ENCODE measurements around the gene AQP2.

The AQP2 gene

DNA sequence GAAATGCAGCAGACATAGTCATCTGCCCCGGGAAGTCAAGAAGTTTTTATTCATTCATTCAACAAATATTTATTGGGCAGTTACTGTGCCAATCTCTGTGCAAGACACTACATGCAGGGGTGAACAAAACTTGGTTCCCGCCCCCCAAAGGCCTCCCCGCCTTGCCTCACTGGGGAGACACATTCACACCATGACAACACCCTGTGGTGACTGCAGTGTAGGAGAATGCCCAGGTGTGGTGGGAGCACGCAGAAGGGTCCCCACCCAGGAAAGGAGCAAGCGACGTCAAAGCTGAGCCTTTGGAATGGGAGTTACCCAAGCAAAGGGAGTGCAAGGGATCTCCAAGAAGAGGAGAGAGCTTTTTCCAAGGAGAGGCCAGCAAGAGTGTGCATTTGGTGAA, 20.6 kb downstream of the AQP2 start:
- no peak overlapping the region for H3K4me3 ChIP-seq (ENCODE audit: low read length)
- TF ChIP-seq, protein P1, sequence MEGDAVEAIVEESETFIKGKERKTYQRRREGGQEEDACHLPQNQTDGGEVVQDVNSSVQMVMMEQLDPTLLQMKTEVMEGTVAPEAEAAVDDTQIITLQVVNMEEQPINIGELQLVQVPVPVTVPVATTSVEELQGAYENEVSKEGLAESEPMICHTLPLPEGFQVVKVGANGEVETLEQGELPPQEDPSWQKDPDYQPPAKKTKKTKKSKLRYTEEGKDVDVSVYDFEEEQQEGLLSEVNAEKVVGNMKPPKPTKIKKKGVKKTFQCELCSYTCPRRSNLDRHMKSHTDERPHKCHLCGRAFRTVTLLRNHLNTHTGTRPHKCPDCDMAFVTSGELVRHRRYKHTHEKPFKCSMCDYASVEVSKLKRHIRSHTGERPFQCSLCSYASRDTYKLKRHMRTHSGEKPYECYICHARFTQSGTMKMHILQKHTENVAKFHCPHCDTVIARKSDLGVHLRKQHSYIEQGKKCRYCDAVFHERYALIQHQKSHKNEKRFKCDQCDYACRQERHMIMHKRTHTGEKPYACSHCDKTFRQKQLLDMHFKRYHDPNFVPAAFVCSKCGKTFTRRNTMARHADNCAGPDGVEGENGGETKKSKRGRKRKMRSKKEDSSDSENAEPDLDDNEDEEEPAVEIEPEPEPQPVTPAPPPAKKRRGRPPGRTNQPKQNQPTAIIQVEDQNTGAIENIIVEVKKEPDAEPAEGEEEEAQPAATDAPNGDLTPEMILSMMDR (conservative IDR thresholded peaks at IDR 0.05; ENCODE audit: low read length) = no peak
- no peak for DNase-seq (ENCODE audit: low read depth)

DNA sequence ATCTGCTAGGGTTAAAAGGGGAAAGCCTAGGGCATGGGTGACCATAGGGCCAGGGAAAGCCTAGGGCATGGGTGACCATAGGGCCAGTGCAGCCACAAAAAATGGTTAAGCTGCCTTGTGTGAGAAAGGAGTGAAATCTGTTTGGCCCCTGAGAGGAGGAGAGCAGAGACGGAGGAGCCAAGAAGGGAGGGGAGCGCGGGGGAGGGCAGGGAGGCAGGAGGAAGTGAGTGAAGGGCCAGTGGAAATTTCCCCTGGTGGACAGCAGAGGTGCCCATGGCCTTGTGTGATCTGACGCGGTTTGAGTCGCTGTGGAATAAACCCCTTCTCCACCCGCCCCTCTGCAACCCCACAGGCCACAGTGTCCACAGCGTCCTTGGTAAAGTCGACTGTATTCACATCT, 21.6 kb downstream of the AQP2 start:
- TF ChIP-seq, protein P1 (conservative IDR thresholded peaks at IDR 0.05; ENCODE audit: low read length) = no peak
- no peak overlapping the region for H3K4me3 ChIP-seq (ENCODE audit: low read length)
- no peak for DNase-seq (ENCODE audit: low read depth)

DNA sequence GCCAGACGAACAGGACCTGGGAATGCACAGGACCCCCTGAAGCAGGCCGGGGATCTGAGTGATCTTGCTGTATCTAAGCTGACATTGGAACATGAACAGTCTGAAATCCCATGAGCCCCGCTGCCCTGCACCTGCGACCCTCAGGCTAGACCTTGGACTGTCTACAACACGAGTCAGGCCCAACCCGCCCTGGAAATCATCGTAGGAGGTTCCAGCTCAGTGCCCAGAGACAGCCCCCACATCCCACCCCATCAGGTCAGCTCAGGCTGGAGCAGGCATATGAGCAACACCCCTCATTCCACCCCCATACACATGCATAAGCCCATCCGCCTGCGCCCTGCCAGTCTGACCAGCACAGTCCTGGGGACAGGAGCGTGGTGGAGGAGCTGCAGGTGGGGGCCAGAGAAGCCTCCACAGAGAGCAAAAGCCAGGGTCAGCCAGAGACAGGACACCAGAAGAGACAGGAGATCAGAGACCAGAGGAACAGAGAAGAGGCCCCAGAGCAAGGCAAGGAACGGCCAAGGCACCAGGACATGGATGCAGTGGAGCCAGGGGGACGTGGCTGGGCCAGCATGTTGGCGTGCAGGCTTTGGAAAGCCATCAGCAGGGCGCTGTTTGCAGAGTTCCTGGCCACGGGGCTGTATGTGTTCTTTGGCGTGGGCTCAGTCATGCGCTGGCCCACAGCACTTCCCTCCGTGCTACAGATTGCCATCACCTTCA, 22.3 kb downstream of the AQP2 start, which contains the start of gene AQP6:
Gene AQP6 (plus strand): TSS at position 307 of the 720 bp plus-strand sequence. CDS start 227 bp downstream, at position 534.
- TF ChIP-seq, protein P1 (conservative IDR thresholded peaks at IDR 0.05; ENCODE audit: low read length) = no peak
- no peak within 1 kb of the TSS for H3K4me3 ChIP-seq (ENCODE audit: low read length)
- no peak for DNase-seq (ENCODE audit: low read depth)

DNA sequence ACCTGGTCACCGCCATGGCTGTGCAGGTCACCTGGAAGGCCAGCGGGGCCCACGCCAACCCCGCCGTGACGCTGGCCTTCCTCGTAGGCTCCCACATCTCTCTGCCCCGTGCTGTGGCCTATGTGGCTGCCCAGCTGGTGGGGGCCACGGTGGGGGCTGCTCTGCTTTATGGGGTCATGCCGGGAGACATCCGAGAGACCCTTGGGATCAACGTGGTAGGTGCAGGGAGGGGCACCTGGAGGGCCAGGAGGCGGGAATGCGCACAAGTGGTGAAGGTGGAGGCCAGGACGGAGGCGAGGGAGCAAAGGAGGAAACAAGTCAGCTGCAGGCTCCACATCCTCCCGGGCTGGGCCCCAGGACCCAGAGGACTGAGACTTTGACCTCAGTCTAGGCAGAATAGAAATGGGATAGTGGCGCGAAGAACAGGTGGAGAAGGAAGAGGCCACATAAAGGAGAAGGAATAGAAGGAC, 22.9 kb downstream of the AQP2 start:
- H3K4me3 ChIP-seq (ENCODE audit: low read length) = no peak overlapping the region
- no peak for DNase-seq (ENCODE audit: low read depth)
- TF ChIP-seq, protein P1 (conservative IDR thresholded peaks at IDR 0.05; ENCODE audit: low read length) = no peak

DNA sequence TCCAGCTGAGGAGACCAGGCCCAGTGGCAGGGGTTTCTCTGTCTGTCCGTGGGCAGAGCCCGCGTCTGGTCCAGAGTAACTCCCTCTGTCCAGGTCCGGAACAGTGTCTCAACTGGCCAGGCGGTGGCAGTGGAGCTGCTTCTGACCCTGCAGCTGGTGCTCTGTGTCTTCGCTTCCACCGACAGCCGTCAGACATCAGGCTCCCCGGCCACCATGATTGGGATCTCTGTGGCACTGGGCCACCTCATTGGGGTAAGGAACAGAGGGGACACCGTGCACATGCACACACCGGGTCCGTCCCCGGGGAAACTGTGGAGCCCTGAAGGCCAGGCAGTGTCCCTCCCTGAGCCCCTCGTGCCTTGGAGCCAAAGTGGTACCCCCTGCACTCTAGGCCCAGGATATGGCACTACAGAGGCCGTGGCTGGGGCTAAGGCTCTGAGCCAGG, 23.7 kb downstream of the AQP2 start:
- H3K4me3 ChIP-seq (ENCODE audit: low read length) = no peak overlapping the region
- peak; percentile 64 for DNase-seq (ENCODE audit: low read depth)
- TF ChIP-seq, protein P1 (conservative IDR thresholded peaks at IDR 0.05; ENCODE audit: low read length) = peak; percentile 75

DNA sequence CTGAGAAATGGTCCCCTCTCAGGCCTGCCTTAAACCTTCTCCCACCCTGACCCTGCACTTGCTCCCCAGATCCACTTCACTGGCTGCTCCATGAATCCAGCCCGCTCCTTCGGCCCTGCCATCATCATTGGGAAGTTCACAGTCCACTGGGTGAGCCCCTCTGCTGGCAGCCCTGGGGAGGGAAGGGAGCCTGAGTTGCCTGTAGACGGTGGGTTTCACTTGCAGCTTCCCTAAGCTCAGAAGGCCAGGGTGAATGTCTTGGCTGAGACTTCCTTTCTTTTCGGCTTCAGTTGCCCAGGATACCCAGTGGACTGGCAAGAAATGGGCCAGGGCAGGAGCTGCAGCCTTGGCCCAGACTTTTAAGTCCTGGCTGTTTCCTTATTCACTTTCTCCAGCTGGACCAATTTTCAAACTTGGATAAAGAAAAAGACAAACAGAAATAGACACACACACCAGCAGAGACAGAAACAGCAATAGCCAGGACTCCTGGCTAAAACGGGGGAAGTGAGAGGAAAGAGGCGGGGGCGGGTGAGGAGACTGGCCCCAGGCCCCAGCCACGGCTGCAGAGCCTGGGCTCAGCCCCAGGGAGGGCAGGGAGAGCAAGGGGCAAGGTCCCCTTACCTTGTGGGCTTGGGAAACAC, 24.3 kb downstream of the AQP2 start:
- no peak overlapping the region for H3K4me3 ChIP-seq (ENCODE audit: low read length)
- TF ChIP-seq, protein P1 (conservative IDR thresholded peaks at IDR 0.05; ENCODE audit: low read length) = no peak
- DNase-seq (ENCODE audit: low read depth) = no peak

Measured in AG10803 (cell line).